IPS-11a (cell line): Measurements from ENCODE around the gene ZBTB11.
"Not testable (repeated sequence)": the region's sequence is repeated elsewhere in the genome, so short reads cannot be mapped to it uniquely, and the experiment has no call there.

Experiments used
- H3K4me3 ChIP-seq: one replicate; pipeline ENCODE4 v1.5.1; 2013; ENCODE audit warnings: low read depth, low read length, control low read depth

ZBTB11 gene

GRCh38 chr3:101676765-101677435 is at the start of gene ZBTB11:
TSS of gene ZBTB11 (minus strand) at chr3:101677132. CDS start at chr3:101676914, 218 bp downstream.
- peak within 1 kb of the TSS; percentile 96 for H3K4me3 ChIP-seq

- peak overlapping the region; percentile 91 for H3K4me3 ChIP-seq
These were observed 49.0 kb upstream of the ZBTB11 start for GRCh38 chr3:101725890-101726275.

GRCh38 chr3:101725194-101725889 is 48.4 kb upstream of the ZBTB11 start:
- H3K4me3 ChIP-seq: peak overlapping the region; percentile 91

DNA sequence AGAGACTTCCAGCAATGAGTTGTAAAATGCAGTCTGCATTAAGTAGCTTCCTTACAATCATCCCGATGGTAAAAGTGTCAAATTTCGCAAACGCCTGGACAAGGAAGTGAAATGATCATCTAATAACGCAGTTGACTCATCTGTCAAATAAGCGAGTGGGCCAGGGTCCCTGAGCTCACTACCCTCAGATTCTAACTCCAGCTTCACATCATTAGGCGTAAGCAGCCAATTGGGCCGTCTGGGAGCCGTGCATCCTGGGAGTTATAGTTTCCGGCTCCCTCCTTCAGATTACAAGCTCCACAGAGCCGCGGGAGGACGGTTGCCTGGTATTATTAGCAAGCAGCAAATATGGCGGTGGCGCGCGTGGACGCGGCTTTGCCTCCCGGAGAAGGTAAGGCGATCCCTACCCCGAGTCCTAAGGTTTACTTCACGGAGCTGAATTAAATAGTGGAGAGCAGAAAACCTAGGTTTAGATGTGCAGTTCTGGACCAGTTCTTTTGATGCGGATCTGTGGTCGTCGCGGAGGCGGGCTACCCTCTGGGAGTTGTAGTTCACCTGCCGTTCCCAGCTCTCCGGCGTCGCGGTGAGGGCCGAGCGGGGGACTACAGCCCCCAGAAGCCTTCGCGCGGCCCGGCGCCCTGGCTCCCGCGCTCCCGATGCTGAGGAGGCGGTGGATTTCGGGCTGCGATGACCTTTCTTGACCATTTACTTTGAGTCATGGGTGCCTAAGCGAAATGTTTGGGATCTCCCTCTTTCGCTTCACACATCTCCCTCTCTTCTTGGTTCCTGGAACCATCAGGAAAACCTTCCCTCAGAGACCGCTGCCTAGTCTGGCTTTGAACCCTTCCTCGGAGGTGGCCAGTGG is 47.6 kb upstream of the ZBTB11 start, which contains the start of gene CEP97:
Gene CEP97 (plus strand): TSS at position 286 of the 865 bp plus-strand sequence. CDS start 63 bp downstream, at position 349.
- peak within 1 kb of the TSS; percentile 91 for H3K4me3 ChIP-seq

DNA sequence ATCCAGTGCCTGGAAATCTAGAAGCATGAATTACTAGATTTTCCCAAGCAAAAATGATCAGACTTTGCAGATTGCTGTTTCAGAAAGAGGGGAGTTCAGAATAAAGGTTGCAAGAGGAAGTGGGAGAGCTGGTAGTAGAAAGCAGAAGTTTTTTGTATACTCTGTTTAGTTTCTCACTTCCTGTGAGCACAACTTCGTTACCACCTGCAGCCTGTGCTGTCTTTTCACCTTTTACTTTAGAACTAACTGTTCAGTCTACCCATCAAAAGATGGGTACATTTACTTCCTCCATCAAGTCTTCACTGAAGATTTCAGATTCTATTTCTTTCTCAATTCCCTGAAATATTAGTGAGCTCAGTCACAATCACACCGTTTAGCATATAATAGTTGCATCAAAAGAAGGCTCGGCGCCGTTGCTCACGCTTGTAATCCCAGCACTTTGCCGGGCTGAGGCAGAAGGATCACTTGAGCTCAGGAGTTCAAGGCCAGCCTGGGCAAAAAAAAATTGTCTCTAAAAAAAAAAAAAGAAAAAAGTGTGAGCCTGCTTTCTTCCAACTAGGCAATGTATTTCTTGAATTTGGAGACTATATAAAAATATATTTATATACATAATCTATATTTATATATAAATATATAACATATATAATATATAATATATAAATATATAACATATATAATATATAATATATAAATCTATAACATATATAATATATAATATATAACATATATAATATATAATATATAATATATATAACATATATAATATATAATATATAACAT is 45.7 kb upstream of the ZBTB11 start:
- no peak overlapping the region for H3K4me3 ChIP-seq

DNA sequence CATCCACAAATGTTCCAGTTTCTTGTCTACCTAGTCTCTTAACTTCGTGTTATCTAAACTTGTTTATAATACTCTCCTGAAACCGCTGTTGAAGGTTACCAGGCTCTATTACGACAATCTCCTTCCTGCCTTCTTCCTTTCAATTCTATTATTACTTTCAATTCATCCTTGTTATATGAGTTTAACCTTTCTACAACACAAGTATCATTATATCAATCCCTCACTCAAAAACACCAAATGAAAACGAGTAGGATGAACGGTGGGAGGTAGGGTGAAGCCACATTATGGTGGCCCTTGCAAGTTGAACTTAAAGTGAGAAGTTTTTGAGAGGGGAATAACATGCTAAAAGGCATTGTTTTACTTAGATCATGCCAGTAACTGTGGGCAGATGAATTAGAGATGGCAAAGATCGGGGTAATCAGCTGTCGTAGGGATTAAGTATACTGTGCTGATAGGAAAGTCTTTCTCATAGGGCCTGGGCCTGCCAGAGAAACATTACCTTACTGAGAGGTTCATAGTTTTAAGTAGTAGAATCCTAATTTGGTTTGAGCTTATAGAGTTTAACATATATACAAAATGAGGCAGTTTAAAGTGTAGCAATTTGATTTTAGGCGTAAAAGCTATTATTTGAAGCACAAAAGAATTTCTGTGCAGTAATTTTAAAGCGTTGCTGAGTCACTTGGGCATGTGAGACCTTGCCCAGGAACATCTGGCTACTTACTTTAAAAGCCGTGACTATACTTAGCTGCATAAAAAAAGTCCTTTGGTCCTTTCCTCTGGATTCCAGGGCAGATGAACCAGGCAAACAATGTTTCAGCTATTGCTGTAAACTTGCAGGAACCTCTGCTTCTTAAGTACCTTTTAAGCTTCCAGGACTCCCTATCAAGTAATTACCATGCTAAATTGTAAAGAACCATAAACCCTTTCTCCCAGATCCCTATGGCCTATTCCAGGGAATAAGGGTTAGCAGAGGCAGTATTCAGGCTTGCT is 44.2 kb upstream of the ZBTB11 start:
- H3K4me3 ChIP-seq: no peak overlapping the region

- no peak overlapping the region for H3K4me3 ChIP-seq
These were observed 42.8 kb upstream of the ZBTB11 start for GRCh38 chr3:101719604-101720185.

- no peak overlapping the region for H3K4me3 ChIP-seq
These were observed 41.5 kb upstream of the ZBTB11 start for GRCh38 chr3:101718455-101718854.

DNA sequence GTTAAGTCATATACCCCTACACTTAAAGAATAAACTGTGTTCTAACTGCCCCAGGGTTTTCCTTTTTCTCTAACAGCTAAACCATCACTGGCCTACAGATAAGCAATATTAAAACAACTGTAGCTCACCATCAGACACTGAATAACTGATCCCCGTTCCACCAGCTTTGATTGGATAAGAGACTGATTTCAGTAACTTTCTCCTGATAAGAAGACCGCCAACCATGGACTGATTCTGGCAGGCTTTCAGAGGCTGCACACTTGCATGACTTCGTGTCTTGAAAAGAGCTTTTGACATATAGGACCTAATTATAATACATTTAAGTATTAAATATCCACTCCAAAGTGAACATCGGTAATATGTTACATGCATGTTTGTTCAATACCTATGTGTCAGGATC is 32.2 kb upstream of the ZBTB11 start:
- H3K4me3 ChIP-seq: no peak overlapping the region

GRCh38 chr3:101704639-101705038 is 27.7 kb upstream of the ZBTB11 start:
- not testable (repeated sequence) for H3K4me3 ChIP-seq

GRCh38 chr3:101703169-101703568 is 26.2 kb upstream of the ZBTB11 start:
- H3K4me3 ChIP-seq: no peak overlapping the region

GRCh38 chr3:101702726-101703125 is 25.8 kb upstream of the ZBTB11 start:
- H3K4me3 ChIP-seq: no peak overlapping the region

- no peak overlapping the region for H3K4me3 ChIP-seq
These were observed 25.0 kb upstream of the ZBTB11 start for GRCh38 chr3:101701696-101702634.

DNA sequence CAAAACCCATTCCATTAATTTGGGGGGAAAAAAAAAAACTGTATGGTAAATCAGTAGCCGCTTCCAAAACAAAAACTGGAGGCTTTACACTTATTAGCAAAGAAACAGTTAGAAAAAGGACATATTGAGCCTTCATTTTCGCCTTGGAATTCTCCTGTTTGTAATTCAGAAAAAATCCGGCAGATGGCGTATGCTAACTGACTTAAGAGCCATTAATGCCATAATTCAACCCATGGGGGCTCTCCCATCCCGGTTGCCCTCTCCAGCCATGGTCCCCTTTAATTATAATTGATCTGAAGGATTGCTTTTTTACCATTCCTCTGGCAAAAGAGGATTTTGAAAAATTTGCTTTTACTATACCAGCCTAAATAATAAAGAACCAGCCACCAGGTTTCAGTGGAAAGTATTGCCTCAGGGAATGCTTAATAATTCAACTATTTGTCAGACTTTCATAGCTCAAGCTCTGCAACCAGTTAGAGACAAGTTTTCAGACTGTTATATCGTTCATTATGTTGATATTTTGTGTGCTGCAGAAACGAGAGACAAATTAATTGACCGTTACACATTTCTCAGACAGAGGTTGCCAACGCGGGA is 18.9 kb upstream of the ZBTB11 start:
- no peak overlapping the region for H3K4me3 ChIP-seq

DNA sequence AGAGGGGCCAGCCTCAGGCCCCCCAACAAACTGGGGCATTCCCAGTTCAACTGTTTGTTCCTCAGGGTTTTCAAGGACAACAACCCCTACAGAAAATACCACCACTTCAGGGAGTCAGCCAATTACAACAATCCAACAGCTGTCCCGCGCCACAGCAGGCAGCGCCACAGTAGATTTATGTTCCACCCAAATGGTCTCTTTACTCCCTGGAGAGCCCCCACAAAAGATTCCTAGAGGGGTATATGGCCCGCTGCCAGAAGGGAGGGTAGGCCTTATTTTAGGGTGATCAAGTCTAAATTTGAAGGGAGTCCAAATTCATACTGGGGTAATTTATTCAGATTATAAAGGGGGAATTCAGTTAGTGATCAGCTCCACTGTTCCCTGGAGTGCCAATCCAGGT is 17.9 kb upstream of the ZBTB11 start:
- H3K4me3 ChIP-seq: not testable (repeated sequence)

DNA sequence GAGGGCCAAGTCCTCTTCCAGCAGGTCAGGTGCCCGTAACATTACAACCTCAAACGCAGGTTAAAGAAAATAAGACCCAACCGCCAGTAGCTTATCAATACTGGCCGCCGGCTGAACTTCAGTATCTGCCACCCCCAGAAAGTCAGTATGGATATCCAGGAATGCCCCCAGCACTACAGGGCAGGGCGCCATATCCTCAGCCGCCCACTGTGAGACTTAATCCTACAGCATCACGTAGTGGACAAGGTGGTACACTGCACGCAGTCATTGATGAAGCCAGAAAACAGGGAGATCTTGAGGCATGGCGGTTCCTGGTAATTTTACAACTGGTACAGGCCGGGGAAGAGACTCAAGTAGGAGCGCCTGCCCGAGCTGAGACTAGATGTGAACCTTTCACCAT is 16.6 kb upstream of the ZBTB11 start:
- H3K4me3 ChIP-seq: peak overlapping the region; percentile 24
